SK-N-SH (cell line): ENCODE measurements around the gene SDR39U1. TPM values are rescaled to one million over a fixed set of nuclear protein-coding genes. Genes with fewer than 3 reads are reported as not detected.

Source experiments
- CTCF ChIA-PET: fragments of 300-600, 350-600 bp; formaldehyde crosslinking; extraction: SDS; loops from one replicate; lab custom pipeline; 2021; lab: Yijun Ruan, JAX
- POLR2A ChIA-PET: fragments of 350-600 bp; sonication (Branson Sonifier 250); formaldehyde crosslinking; extraction: SDS; loops from one replicate; lab custom pipeline; 2020; ENCODE audit warnings: antibody characterized with exemption, inconsistent platforms; lab: Yijun Ruan, JAX
- DNase-seq: peaks from one replicate; pipeline ENCODE4 v3.0.0; 2012
- H2AFZ ChIP-seq: fragments of 200-600 bp; sonication (generic); 2 replicates; pipeline ENCODE4 v1.8.1; 2016; ENCODE audit warnings: antibody characterized with exemption, mild to moderate bottlenecking, low read depth
- H3F3A ChIP-seq: fragments of 200-600 bp; sonication (generic); replicated peaks from 2 replicates; pipeline ENCODE3; 2016; ENCODE audit warnings: antibody characterized with exemption, mild to moderate bottlenecking; ENCODE audit not compliant: insufficient read depth
- H3K27ac ChIP-seq, 2 experiments: fragments of 200-500 bp in 1 of 2; fragments of 200-600 bp in 1 of 2; sonication (Bioruptor generic) in 1 of 2; sonication (generic), shearing (Covaris generic) in 1 of 2; 2 replicates each; pipeline versions ENCODE4 v1.5.1 to v1.6.1; 2014 to 2016; ENCODE audit warnings: low read depth in 2 of 2, inconsistent platforms in 1 of 2, low read length in 1 of 2, mild to moderate bottlenecking in 1 of 2, mixed read lengths in 1 of 2
- H3K27me3 ChIP-seq: fragments of 200-600 bp; sonication (generic), shearing (Covaris generic); 2 replicates; pipeline ENCODE4 v1.6.1; 2016; ENCODE audit warnings: mixed run types; ENCODE audit not compliant: insufficient read depth
- H3K36me3 ChIP-seq, 2 experiments: fragments of 200-500 bp in 1 of 2; fragments of 200-600 bp in 1 of 2; sonication (Bioruptor generic) in 1 of 2; sonication (generic) in 1 of 2; replicated peaks in 1 of 2; 2 replicates each; pipeline versions ENCODE3 to v1.5.1; 2014 to 2016; ENCODE audit warnings: low read length in 1 of 2, mild to moderate bottlenecking in 1 of 2; ENCODE audit not compliant: insufficient read depth in 2 of 2, control insufficient read depth in 1 of 2
- H3K4me1 ChIP-seq, 2 experiments: fragments of 200-500 bp in 1 of 2; fragments of 200-600 bp in 1 of 2; sonication (Bioruptor generic) in 1 of 2; sonication (generic), shearing (Covaris generic) in 1 of 2; 2 replicates each; pipeline versions ENCODE4 v1.5.1 to v1.6.1; 2014 to 2016; ENCODE audit warnings: low read depth in 1 of 2, low read length in 1 of 2, mixed run types in 1 of 2; ENCODE audit not compliant: insufficient read depth in 2 of 2, control insufficient read depth in 1 of 2
- H3K4me2 ChIP-seq: fragments of 200-600 bp; sonication (generic), shearing (Covaris generic); 2 replicates; pipeline ENCODE4 v1.6.1; 2017; ENCODE audit warnings: mixed run types
- H3K4me3 ChIP-seq, 2 experiments: fragments of 200-500 bp in 1 of 2; fragments of 200-600 bp in 1 of 2; sonication (Bioruptor generic) in 1 of 2; sonication (generic), shearing (Covaris generic) in 1 of 2; 2 replicates each; pipeline versions ENCODE4 v1.5.1 to v1.8.1; 2014 to 2016; ENCODE audit warnings: low read depth in 2 of 2, inconsistent platforms in 1 of 2, low read length in 1 of 2, mild to moderate bottlenecking in 1 of 2, mixed read lengths in 1 of 2, moderate library complexity in 1 of 2
- H3K79me2 ChIP-seq: fragments of 200-600 bp; sonication (generic); 2 replicates; pipeline ENCODE4 v1.8.1; 2017; ENCODE audit warnings: mild to moderate bottlenecking; ENCODE audit not compliant: insufficient read depth
- H3K9ac ChIP-seq: fragments of 200-600 bp; sonication (generic); 2 replicates; pipeline ENCODE4 v1.6.1; 2017; ENCODE audit warnings: mixed run types
- H3K9me2 ChIP-seq: fragments of 200-600 bp; sonication (generic); 2 replicates; pipeline ENCODE4 v1.6.1; 2017; ENCODE audit warnings: mixed run types
- H3K9me3 ChIP-seq: fragments of 200-600 bp; sonication (generic); 2 replicates; pipeline ENCODE4 v1.6.1; 2017; ENCODE audit warnings: mixed run types, mild to moderate bottlenecking, moderate library complexity
- H4K20me1 ChIP-seq: fragments of 200-600 bp; sonication (generic); 2 replicates; pipeline ENCODE4 v1.6.1; 2017; ENCODE audit warnings: mild to moderate bottlenecking, mixed run types; ENCODE audit not compliant: insufficient read depth
- CHD2 ChIP-seq: fragments of 150-350 bp; IDR thresholded peaks from 2 replicates; pipeline ENCODE4 v1.6.1; 2018; ENCODE audit warnings: low read length; ENCODE audit not compliant: partially characterized antibody
- GATA2 ChIP-seq: sonication (generic); formaldehyde crosslinking; IDR thresholded peaks from 2 replicates; pipeline ENCODE4 v1.5.0; 2020; ENCODE audit warnings: mild to moderate bottlenecking, missing genetic modification reagents
- IRF3 ChIP-seq: fragments of 150-350 bp; IDR thresholded peaks from 2 replicates; pipeline ENCODE4 v1.6.1; 2016; ENCODE audit warnings: mild to moderate bottlenecking, low read depth, low read length
- MXI1 ChIP-seq: IDR thresholded peaks from 2 replicates; pipeline ENCODE4 v1.6.1; 2012; ENCODE audit warnings: mild to moderate bottlenecking, low read depth, low read length, improper control_type of control experiment
- NFIC ChIP-seq: IDR thresholded peaks from 2 replicates; pipeline ENCODE4 v1.4.0; 2012; ENCODE audit warnings: borderline replicate concordance
- NRF1 ChIP-seq: IDR thresholded peaks from 2 replicates; pipeline ENCODE4 v1.6.1; 2012; ENCODE audit warnings: low read depth, mild to moderate bottlenecking, low read length
- REST ChIP-seq: IDR thresholded peaks from 2 replicates; pipeline ENCODE4 v1.6.1; 2012; ENCODE audit warnings: mild to moderate bottlenecking, low read depth, low read length, moderate library complexity
- RFX5 ChIP-seq: IDR thresholded peaks from 2 replicates; pipeline ENCODE4 v1.6.1; 2012; ENCODE audit warnings: mild to moderate bottlenecking, improper control_type of control experiment, low read length
- RXRA ChIP-seq: IDR thresholded peaks from 2 replicates; pipeline ENCODE4 v1.4.0; 2012; ENCODE audit warnings: low read depth, mild to moderate bottlenecking, borderline replicate concordance
- ZBTB33 ChIP-seq: IDR thresholded peaks from 2 replicates; pipeline ENCODE4 v1.4.0; 2012; ENCODE audit warnings: low read depth, borderline replicate concordance
- WGBS: methylation state at CpG from one replicate; pipeline ENCODE4 v1.1.6; 2017; ENCODE audit warnings: low lambda C conversion rate; 5-methylcytosine and 5-hydroxymethylcytosine counted together
- polyA plus RNA-seq, 3 experiments: library from polyadenylated mRNA; depleted of rRNA; stranded (reverse); fragments of >200 nt; gene quantifications; 2 replicates each; pipeline ENCODE4 v1.2.3, GENCODE V29; 2012
- TF ChIP-seq, protein P1 (sequence below): fragments of 200-600 bp; sonication (generic); IDR thresholded peaks from 2 replicates; pipeline ENCODE4 v1.6.1; 2017; ENCODE audit warnings: antibody characterized with exemption, mild to moderate bottlenecking, moderate library complexity
- TF ChIP-seq, protein P2 (sequence below): IDR thresholded peaks from 2 replicates; pipeline ENCODE4 v1.4.0; 2012; ENCODE audit warnings: low read depth

SDR39U1 gene
- polyA plus RNA-seq, 1 of the 3 experiments (the other 2 are of a cell fraction): 81.8 TPM

GRCh38 chr14:24441904-24442239 lies 704 bp downstream of the SDR39U1 start (continued):
- TF ChIP-seq REST (no peak), RFX5 (no peak), GATA2 (CRISPR knock-in tag) (no peak)
- TF ChIP-seq, protein P1, sequence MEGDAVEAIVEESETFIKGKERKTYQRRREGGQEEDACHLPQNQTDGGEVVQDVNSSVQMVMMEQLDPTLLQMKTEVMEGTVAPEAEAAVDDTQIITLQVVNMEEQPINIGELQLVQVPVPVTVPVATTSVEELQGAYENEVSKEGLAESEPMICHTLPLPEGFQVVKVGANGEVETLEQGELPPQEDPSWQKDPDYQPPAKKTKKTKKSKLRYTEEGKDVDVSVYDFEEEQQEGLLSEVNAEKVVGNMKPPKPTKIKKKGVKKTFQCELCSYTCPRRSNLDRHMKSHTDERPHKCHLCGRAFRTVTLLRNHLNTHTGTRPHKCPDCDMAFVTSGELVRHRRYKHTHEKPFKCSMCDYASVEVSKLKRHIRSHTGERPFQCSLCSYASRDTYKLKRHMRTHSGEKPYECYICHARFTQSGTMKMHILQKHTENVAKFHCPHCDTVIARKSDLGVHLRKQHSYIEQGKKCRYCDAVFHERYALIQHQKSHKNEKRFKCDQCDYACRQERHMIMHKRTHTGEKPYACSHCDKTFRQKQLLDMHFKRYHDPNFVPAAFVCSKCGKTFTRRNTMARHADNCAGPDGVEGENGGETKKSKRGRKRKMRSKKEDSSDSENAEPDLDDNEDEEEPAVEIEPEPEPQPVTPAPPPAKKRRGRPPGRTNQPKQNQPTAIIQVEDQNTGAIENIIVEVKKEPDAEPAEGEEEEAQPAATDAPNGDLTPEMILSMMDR: no peak

- peaks cover 1% of the 10 kb centered on the region; the same call in 1 of the 2 replicates for H4K20me1 ChIP-seq
- no peak overlapping the region for H2AFZ ChIP-seq
- peaks cover 15% of the 10 kb centered on the region for H3F3A ChIP-seq
- peak overlapping the region; percentile 61 to 75 for H3K4me3 ChIP-seq
- peak overlapping the region; percentile 97 to 98 for H3K27ac ChIP-seq
- DNase-seq: no peak
- WGBS: 49% methylated on average over 5 of the region's 5 CpGs
- H3K4me1 ChIP-seq: peaks cover 0 to 17% of the 10 kb centered on the region in 2 experiments; a peak in 2 of 4 replicates
- TF ChIP-seq NFIC (no peak), CHD2 (no peak), RFX5 (no peak), IRF3 (no peak), RXRA (no peak), ZBTB33 (no peak), NRF1 (no peak), MXI1 (no peak)
- TF ChIP-seq, protein P1: no peak
- TF ChIP-seq, protein P2, sequence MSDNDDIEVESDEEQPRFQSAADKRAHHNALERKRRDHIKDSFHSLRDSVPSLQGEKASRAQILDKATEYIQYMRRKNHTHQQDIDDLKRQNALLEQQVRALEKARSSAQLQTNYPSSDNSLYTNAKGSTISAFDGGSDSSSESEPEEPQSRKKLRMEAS: no peak
- H3K79me2 ChIP-seq: peaks cover 30% of the 10 kb centered on the region
- ChIA-PET POLR2A (interaction anchor here (0.7 to 1.8 kb wide), 4 partner anchors 12 to 199 kb away, joined by 3 to 7 read pairs (median 5); partner anchors contain the start of genes CBLN3, KHNYN and TINF2), CTCF (interaction anchor here (2.2 to 16.4 kb wide), 4 partner anchors 10 to 114 kb away, joined by 11 to 445 read pairs (median 40); partner anchors contain the start of genes ADCY4, CBLN3, KHNYN and RIPK3)
- H3K9me3 ChIP-seq: no peaks in the 10 kb centered on the region
- H3K36me3 ChIP-seq: peaks cover 33 to 49% of the 10 kb centered on the region in 2 experiments
- H3K9me2 ChIP-seq: no peaks in the 10 kb centered on the region
- peak overlapping the region; percentile 94 for H3K4me2 ChIP-seq
- no peaks in the 10 kb centered on the region for H3K27me3 ChIP-seq
- peak overlapping the region; percentile 97 for H3K9ac ChIP-seq
Measured at GRCh38 chr14:24441485-24441884, 1.1 kb downstream of the SDR39U1 start.
